ENCODE results near the gene RGPD8. TPM values are rescaled to one million over a fixed set of nuclear protein-coding genes. Genes with fewer than 3 reads are reported as not detected.

Gene RGPD8
- total RNA-seq, 1 donor = 19.0 TPM

- DNase-seq (ENCODE audit: low read depth) = peak; percentile 55
- TF ChIP-seq CTCF (IDR thresholded peaks at IDR 0.05; ENCODE audit: insufficient read depth, low read depth, low read length) = no peak
- no peak overlapping the region for H3K4me3 ChIP-seq (ENCODE audit: low read depth, low read length)
Observed at GRCh38 chr2:112343827-112344585, 89.4 kb downstream of the RGPD8 start.

GRCh38 chr2:112342067-112342550 lies 91.3 kb downstream of the RGPD8 start:
- no peak for DNase-seq (ENCODE audit: low read depth)
- TF ChIP-seq CTCF (IDR thresholded peaks at IDR 0.05; ENCODE audit: insufficient read depth, low read depth, low read length) = no peak
- no peak overlapping the region for H3K4me3 ChIP-seq (ENCODE audit: low read depth, low read length)

DNA sequence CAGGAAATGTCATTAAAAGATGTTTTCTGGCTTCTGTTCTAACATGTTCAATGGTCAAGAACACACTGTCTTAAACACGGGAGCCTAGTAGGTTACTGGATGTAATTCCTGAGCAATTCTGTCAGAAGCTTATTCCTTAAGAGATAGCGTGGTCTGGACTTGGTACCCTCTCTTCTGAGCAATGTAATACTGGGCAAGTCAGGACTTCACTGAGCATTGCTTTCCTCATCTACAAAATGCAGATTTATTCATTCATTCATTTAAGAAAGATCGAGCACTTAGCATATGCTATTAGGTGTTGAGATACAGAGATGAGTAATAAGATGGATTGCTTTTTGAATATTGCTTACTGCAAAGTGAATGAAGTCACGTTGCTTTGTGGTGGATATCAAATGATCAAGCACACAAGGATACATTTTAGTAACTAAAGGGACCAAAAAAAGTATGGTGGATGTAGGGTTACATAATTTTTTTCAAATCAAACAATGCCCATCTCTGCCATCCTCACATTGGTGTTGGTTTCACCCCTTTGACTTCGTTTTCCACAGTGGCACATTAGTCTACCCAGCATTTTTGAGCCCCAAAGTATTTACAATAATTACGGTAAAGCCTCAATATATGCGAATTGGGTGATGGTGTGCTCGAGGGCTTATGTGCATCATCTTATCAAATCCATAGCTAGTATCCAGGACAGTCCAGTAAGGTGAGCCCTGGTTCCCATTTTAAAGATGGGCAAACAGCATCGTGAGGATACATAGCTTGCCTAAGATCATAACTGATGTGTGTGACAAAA lies 92.8 kb downstream of the RGPD8 start:
- DNase-seq (ENCODE audit: low read depth) = no peak
- no peak overlapping the region for H3K4me3 ChIP-seq (ENCODE audit: low read depth, low read length)
- TF ChIP-seq CTCF (IDR thresholded peaks at IDR 0.05; ENCODE audit: insufficient read depth, low read depth, low read length) = no peak

DNA sequence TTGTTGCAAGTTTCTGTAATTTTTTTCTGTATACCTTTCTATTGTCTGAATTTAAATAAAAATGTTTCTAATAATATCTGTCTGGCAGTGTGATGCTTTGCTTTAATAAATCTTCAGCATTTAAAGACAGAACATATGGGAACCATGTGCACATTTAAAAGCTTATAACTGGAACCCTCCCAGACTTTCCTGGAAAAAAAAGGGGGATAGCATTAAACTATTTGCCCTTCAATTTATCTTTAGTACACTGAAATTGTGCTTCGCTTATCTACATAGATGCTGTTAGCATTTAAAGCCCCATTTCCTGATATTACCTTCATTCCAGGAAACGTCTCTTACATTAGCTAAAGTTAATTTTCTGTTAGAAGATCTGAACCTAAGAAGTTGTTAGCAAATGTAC lies 93.5 kb downstream of the RGPD8 start:
- no peak for TF ChIP-seq CTCF (IDR thresholded peaks at IDR 0.05; ENCODE audit: insufficient read depth, low read depth, low read length)
- no peak overlapping the region for H3K4me3 ChIP-seq (ENCODE audit: low read depth, low read length)
- DNase-seq (ENCODE audit: low read depth) = no peak

DNA sequence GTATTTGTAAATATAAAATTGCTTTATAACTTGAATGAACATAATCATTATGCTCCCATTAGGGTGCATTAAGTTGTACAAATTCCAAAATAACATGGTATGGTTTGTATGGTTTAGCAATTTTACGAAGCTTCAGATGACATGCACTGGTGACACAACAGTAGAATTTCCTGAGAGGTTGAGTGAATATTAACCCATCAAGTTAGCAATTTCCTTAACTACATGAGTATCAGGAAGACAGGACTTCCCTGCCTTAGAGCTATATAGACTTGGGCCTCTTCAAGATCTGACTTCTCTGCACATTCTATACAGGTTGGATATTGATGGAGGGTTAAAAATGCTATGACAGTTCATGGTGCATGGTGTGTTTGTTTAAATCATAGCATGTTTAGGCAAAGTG lies 97.8 kb downstream of the RGPD8 start:
- DNase-seq (ENCODE audit: low read depth) = no peak
- H3K4me3 ChIP-seq (ENCODE audit: low read depth, low read length) = no peak overlapping the region
- TF ChIP-seq CTCF (IDR thresholded peaks at IDR 0.05; ENCODE audit: insufficient read depth, low read depth, low read length) = no peak

- no peak overlapping the region for H3K4me3 ChIP-seq (ENCODE audit: low read depth, low read length)
- DNase-seq (ENCODE audit: low read depth) = no peak
- TF ChIP-seq CTCF (IDR thresholded peaks at IDR 0.05; ENCODE audit: insufficient read depth, low read depth, low read length) = no peak
Observed at GRCh38 chr2:112332123-112332696, 101.2 kb downstream of the RGPD8 start.

All from fibroblast of villous mesenchyme (primary cell).